Skin of body (tissue), 2 donors: Measurements from ENCODE around the gene APOBEC3A. TPM values are rescaled to one million over a fixed set of nuclear protein-coding genes. Genes with fewer than 3 reads are reported as not detected.
"Not testable (repeated sequence)": the region's sequence is repeated elsewhere in the genome, so short reads cannot be mapped to it uniquely, and the experiment has no call there.

Source experiments
- DNase-seq: peaks from one replicate; lab custom pipeline; 2025; lab: John Stamatoyannopoulos, UW
- total RNA-seq: library from RNA; depleted of rRNA; stranded (reverse); fragments of >200 nt; gene quantifications from one replicate; pipeline ENCODE4 v1.2.3, GENCODE V29; 2014

Gene APOBEC3A
- total RNA-seq, 1 donor from 2014 or later = 12.6 TPM

DNA sequence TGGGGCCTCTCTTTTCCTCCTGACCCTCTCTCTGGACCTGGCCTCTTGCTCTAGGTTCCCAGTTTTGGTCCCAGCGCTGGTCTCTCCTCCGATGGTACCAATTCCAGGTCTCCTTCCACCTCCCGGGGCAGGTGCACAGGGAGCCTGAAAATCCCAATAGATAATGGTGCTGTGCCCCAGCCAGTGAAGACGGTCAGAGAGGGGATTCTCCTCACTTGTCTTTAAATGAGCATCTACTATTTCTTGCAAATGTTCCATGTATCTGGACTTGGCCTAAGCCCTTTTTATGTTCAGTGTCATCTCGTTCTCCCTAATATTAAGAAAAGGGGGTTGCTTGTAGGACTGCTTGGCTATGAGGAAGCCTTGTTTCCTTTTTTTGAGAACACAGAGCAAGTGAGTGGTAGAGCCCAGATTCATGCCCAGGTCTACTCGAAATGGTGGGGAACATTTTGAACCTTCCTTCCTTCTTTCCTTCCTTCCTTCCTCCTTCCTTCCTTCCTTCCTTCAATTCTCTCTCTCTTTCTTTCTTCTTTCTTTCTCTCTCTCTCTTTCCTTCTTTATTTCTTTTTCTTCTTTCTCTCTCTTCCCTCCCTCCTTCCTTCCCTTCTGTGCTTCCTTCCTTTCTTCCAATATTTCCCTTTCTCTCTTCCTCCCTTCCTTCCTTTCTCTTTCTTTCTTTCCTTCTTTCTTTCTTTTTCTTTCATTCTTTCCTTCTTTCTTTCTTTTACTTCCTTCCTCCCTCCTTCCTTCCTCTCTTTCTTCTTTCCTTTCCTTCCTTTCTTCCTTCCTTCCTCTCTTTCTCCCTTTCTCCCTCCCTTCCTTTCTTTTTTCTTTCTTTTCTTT lies 620 bp downstream of the APOBEC3A start:
- DNase-seq = no peak

- not testable (repeated sequence) for DNase-seq
These were observed 1.2 kb downstream of the APOBEC3A start for GRCh38 chr22:38958651-38958943.

DNA sequence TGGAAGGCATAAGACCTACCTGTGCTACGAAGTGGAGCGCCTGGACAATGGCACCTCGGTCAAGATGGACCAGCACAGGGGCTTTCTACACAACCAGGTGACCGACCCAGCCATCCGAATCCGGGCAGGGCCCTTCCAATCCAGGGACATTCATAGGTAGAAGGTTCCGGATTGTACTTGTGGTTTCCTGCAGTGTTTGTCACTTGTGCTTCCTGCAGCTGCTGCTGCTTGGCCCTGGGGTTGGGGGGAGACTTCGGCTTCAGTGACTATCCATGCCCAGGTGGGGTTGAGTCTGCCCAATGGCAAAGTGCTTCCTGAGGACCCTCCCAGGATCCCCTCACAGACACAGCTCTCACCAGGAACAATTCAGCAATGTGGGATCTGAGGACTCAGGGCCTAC lies 2.2 kb downstream of the APOBEC3A start:
- DNase-seq = no peak

- DNase-seq = not testable (repeated sequence)
These were observed 3.3 kb downstream of the APOBEC3A start for GRCh38 chr22:38960673-38961072.

- not testable (repeated sequence) for DNase-seq
These were observed 5.9 kb downstream of the APOBEC3A start for GRCh38 chr22:38963291-38963738.

DNA sequence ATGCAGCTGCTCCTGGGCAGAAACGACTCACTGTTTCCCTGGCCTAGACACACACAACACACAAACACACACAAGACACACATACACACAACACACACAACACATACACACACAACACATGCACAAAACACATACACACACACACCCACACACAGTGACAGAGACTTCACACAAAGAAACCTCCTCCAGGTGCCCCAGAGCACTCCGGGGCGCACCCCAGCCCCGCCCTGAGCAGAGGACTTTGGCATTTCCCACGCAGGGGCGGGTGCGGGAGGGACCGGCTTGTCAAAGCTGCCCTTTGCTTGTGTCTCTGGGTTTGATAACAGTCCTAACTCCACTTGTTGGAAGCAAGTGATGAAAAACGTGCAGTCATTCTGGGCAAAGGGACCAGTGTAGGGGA lies 6.5 kb downstream of the APOBEC3A start:
- DNase-seq = no peak

GRCh38 chr22:38964306-38964705 lies 6.9 kb downstream of the APOBEC3A start:
- DNase-seq = no peak

DNA sequence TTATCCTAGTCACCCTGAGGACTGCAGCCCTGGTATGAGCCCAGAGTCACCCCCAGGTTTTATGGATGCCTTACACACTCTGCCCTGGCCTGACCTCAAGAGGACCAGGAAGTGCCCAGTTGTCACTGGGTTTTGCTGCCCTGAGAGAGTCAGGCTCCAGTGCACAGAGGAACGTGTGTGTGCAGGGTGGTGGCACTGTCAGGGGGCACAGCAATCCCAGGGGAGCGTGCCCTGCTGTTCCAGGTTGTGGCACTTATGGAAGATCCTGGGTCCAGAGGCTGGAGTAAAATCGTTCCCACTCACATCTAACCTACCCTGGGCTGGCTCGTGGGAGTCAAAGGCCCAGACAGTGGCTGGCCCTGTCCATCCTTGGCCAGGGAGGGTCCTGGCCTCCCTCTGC lies 7.6 kb downstream of the APOBEC3A start:
- no peak for DNase-seq

DNA sequence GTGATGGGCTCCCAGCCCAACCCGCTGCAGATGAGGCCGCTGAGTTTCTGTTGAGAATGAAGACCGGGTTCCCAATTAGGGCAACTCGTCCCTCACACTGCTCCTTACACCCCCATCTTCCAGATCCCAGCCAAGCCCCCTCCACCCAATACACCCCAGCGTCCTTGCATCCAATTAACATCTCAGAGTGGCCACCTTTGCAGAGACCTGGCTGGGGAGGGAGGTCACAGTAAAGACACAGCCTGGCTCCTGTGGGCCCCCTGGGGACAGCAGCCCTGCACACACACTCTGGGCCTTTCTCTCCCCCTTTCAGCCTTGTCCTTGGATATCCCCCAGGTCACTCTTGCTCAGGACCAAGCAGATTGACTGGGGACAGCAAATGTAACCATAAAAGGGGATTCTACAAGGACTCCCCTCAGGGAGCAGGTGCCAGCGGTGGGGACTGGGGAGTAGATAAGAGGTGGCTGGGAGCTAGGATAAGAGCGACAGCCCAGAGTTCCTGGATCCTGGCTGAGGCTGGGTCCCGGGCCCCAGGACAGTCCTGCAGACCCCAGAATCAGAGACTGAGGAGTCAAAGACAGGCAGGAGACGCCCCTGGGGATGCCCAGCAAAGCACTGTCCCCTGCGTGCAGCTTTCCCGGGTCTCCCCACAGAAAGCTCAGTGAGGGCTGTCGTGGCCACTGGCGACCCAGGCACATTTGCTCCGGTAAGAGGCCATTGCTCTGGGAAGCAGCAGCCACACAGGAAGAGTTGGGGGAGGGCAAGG lies 8.4 kb downstream of the APOBEC3A start:
- DNase-seq = no peak

- DNase-seq = no peak
These were observed 8.9 kb downstream of the APOBEC3A start for GRCh38 chr22:38966380-38966702.

DNA sequence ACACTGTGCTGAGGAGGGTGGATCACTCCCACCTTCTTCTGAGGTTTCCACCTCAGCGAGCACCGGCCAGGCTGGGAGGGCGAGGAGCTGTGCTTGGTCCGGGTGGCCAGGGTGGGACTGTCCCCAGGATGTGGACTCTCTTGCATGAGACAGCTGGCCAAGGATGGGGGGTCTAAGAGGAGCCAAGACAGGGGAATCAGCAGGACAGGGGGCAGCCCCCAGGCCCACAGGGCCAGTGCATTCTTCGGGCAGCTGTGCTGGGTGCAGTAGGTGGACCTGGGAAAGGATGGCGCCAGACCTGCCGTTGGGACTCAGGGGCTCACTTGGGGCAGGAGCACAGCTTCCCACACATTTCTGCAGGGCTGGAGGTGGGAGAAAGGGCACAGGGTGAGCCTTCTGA lies 9.5 kb downstream of the APOBEC3A start:
- DNase-seq = no peak

GRCh38 chr22:38967451-38968450 lies 10.3 kb downstream of the APOBEC3A start:
- no peak for DNase-seq

DNA sequence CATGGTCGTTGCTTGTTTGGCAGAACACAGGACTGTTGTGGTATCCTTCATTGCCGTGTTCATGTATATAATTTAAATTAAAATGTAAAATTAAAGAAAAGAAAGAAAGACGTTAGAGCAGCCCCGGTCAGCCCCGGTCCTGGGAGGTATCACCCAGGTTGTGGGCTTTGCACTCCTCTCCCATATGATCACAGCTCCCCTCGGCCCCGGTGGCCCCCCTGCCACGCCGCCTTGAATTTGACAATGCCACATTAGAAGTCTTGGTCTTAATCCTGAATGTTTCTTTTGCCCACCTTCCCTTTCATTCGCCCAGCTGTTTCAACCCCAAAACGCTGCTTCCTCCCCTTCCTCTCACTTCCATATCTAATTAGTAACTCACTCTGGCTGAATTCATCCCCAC lies 11.4 kb downstream of the APOBEC3A start:
- no peak for DNase-seq

DNA sequence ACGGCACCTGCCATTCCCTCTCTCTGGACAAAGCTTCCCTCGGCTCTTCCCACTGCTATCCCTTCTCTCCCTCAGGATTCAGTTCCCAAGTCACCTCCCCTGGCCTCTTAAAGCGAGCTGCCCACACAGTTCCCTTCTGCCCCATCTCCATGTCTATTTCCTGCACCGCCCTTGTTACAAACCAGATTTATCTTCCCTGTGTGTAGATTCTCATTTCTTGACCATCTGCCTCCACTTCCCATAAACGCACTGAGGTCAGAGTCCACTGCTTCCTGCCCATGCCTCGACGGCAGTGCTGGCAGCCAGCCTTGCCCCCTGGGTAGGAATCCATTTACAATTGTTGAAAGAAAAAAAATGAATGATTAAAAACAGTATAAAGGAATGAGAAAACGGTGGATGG lies 13.1 kb downstream of the APOBEC3A start:
- DNase-seq = no peak

- DNase-seq = no peak
These were observed 13.8 kb downstream of the APOBEC3A start for GRCh38 chr22:38971202-38971601.

DNA sequence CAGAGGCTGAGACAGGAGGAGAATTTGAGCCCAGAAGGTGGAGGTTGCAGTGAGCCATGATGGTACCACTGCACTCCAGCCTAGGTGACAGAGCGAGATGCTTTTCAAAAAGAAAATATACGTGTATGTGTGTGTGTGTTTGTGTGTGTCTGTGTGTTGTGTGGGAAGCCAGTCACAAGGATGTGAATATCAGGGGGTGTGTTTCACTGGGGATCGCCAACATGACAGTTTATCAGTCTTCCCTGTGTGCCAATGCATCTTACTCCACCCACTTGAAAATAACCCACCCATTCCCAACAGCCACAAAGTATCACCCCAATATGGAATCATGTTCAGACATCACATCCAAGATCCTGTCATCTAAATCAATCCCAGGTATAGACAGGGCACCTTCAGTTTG lies 14.4 kb downstream of the APOBEC3A start:
- no peak for DNase-seq

- DNase-seq = no peak
These were observed 15.1 kb downstream of the APOBEC3A start for GRCh38 chr22:38972558-38972957.

DNA sequence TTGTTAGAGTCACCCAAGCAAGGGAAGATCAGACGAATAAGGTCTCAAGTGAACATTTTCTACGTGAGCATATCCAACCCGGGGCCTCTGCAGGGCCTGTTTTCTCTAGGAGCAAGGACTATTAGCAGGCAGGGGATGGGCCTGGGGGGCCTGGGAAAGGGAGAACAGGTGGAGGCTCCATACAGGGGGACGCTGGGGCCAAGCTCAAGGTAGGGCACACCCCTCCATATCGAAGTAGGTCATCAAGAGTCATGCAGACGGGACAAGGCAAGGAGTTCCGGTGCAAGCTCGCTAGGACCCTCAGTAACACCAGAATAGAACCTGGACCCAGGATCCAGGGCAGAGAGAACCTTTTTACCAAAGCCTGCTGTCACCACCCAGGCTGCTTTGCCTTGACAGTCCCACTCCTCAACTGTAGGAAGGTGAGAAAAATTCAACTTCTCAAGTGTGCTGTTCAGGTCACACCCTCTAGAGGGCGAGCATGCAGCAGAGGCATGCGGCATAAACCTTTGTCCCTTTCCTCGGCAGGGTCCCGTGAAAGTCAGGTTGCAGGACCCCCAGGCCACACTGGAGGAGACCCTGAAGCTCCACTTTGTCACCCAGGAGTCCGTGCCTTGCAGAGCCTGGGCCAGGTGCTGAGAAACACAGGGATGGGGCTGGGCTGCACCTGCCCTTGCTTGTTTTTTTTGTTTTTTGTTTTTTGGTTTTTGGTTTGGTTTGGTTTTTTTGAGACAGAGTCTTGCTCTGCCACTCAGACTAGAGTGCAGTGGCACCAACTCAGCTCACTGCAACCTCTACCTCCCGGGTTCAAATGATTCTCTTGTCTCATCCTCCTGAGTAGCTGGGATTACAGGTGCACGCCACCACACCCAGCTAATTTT lies 16.1 kb downstream of the APOBEC3A start:
- DNase-seq = no peak

DNA sequence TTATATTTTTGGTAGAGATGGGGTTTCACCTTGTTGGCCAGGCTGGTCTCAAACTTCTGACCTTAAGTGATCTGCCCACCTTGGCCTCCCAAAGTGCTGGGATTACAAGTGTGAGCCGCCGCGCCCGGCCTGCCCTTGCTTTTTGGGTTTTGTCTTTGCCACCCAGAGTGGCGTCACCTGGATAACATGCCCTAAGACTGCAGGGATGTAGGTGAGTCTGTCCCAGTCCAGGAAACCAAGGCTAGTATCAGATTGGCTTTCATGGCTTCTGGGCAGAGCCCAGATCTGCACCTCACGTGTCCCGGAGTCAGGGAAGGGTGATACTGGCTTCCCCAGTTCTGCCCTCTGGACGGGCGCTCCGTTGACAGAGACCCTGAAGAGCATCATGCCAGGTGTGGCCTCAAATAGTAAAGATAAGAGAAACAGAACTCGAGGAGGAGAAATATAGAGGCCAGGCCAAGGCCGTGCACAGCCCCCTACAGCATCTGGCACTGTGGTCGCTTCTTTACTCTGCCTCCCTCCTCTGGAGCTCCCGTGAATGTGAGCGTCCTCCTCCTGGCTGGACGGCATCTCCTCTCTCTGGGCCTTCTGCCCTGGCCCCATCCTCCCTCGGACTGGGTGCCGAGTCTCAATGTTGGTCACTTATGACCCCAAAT lies 16.9 kb downstream of the APOBEC3A start:
- DNase-seq = no peak

DNA sequence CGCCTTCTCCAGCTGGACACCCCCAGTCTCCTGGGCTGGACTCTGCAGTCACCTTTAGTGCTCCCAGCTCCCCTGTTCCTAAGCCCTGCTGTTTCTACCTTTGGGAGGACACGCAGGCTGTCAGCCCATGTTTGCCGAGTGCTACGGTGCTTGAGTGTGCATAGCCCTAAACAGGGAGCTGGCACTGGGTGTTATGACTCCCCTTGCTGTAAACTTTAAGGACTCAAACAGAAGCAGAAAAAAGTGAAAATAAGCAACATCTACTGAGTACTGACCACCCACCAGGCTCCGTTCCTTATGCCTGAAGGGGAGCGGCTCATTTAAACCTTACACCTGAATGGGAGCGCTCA lies 17.4 kb downstream of the APOBEC3A start:
- DNase-seq = no peak
